Measurements from ENCODE around the gene DENND4C. TPM values are rescaled to one million over a fixed set of nuclear protein-coding genes. Genes with fewer than 3 reads are reported as not detected.

DENND4C gene
- total RNA-seq, 1 experiment from 2014 or later, result 40.1 TPM

DNA sequence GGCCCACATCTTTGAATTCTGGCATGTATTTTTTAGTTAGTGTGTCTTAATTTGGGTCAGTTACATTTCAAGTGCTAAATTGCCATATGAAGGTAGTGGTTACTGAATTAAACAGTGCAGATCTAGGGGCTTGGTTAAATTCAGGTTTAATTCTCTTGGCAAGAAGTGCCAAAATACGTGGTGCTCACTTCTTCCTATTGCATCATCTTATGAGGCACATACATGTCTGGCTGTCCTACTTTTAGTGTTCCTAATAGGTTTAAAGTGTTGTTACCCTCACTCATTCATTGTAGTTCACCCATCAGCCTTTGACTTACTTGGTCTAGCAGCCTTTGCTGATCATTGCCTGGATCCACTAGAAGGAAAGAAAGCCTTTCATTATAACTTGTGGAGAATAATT, 90.0 kb downstream of the DENND4C start:
- TF ChIP-seq, protein P1, sequence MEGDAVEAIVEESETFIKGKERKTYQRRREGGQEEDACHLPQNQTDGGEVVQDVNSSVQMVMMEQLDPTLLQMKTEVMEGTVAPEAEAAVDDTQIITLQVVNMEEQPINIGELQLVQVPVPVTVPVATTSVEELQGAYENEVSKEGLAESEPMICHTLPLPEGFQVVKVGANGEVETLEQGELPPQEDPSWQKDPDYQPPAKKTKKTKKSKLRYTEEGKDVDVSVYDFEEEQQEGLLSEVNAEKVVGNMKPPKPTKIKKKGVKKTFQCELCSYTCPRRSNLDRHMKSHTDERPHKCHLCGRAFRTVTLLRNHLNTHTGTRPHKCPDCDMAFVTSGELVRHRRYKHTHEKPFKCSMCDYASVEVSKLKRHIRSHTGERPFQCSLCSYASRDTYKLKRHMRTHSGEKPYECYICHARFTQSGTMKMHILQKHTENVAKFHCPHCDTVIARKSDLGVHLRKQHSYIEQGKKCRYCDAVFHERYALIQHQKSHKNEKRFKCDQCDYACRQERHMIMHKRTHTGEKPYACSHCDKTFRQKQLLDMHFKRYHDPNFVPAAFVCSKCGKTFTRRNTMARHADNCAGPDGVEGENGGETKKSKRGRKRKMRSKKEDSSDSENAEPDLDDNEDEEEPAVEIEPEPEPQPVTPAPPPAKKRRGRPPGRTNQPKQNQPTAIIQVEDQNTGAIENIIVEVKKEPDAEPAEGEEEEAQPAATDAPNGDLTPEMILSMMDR (IDR thresholded peaks at IDR 0.05; ENCODE audit: insufficient read depth in 1 of 2, low read depth in 1 of 2, low read length in 1 of 2, severe bottlenecking in 1 of 2, unreplicated experiment in 1 of 2), result no peak
- H3K4me1 Mint-ChIP-seq (ENCODE audit: low read depth, unreplicated experiment), result no peaks in the 10 kb centered on the region
- H3K27ac Mint-ChIP-seq (ENCODE audit: unreplicated experiment), result no peak overlapping the region
- peaks cover 56% of the 10 kb centered on the region for H3K36me3 Mint-ChIP-seq (ENCODE audit: insufficient read depth, unreplicated experiment)
- ChIA-PET CTCF (no interaction called here), POLR2A (no interaction called here)
- H3K27me3 ChIP-seq (replicated peaks; ENCODE audit: control insufficient read depth, insufficient read depth, low read length), result no peaks in the 10 kb centered on the region
- DNase-seq, result no peak
- H3K4me3 Mint-ChIP-seq (ENCODE audit: unreplicated experiment), result no peak overlapping the region
- intact Hi-C loops (cut with micrococcal nuclease; ENCODE audit: unreplicated experiment), result no loop called here
- no peaks in the 10 kb centered on the region for H3K9me3 ChIP-seq
- H3K9me3 Mint-ChIP-seq (ENCODE audit: unreplicated experiment), result no peaks in the 10 kb centered on the region
- no peaks in the 10 kb centered on the region for H3K4me1 ChIP-seq
- BruUV-seq (replicated peaks), result no TSS peak
- H3K27me3 Mint-ChIP-seq (ENCODE audit: insufficient read depth, unreplicated experiment), result no peaks in the 10 kb centered on the region
- no peaks in the 10 kb centered on the region for H3K36me3 ChIP-seq (ENCODE audit: control insufficient read depth, insufficient read depth, low read length)
- H3K4me3 ChIP-seq (ENCODE audit: low read depth, low read length), result no peak overlapping the region

DNA sequence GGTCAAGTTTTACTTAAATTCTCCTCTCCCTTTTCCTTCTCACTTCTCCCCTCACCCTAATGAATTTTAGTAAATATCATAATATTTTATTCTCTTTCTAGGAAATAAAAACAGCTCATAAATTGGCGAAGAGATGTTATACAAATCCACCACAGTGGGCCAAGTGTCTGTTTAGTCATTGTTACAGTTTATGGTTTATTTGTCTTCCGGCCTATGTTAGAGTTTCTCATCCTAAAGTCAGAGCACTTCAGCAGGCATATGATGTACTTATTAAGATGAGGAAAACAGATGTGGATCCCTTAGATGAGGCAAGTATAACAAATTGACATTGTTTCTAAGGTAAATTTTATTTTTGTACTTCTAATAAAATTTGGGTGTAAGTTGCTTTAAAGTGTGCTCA, 101.4 kb downstream of the DENND4C start:
- CTCF ChIA-PET, result no interaction called here
- BruUV-seq (replicated peaks), result no TSS peak
- H3K4me1 ChIP-seq, result peaks cover 3% of the 10 kb centered on the region; the same call in 1 of the 2 replicates
- H3K27me3 Mint-ChIP-seq (ENCODE audit: insufficient read depth, unreplicated experiment), result no peaks in the 10 kb centered on the region
- intact Hi-C loops (cut with micrococcal nuclease; ENCODE audit: unreplicated experiment), result no loop called here
- H3K27ac Mint-ChIP-seq (ENCODE audit: unreplicated experiment), result no peak overlapping the region
- no peak overlapping the region for H3K4me3 Mint-ChIP-seq (ENCODE audit: unreplicated experiment)
- TF ChIP-seq, protein P1 (IDR thresholded peaks at IDR 0.05; ENCODE audit: insufficient read depth in 1 of 2, low read depth in 1 of 2, low read length in 1 of 2, severe bottlenecking in 1 of 2, unreplicated experiment in 1 of 2), result no peak
- H3K27me3 ChIP-seq (replicated peaks; ENCODE audit: control insufficient read depth, insufficient read depth, low read length), result no peaks in the 10 kb centered on the region
- DNase-seq, result no peak
- POLR2A ChIA-PET, result no interaction called here
- no peaks in the 10 kb centered on the region for H3K4me1 Mint-ChIP-seq (ENCODE audit: low read depth, unreplicated experiment)
- H3K9me3 ChIP-seq, result no peaks in the 10 kb centered on the region
- H3K36me3 ChIP-seq (ENCODE audit: control insufficient read depth, insufficient read depth, low read length), result no peaks in the 10 kb centered on the region
- H3K4me3 ChIP-seq (ENCODE audit: low read depth, low read length), result no peak overlapping the region
- H3K9me3 Mint-ChIP-seq (ENCODE audit: unreplicated experiment), result no peaks in the 10 kb centered on the region
- H3K36me3 Mint-ChIP-seq (ENCODE audit: insufficient read depth, unreplicated experiment), result peaks cover 46% of the 10 kb centered on the region

DNA sequence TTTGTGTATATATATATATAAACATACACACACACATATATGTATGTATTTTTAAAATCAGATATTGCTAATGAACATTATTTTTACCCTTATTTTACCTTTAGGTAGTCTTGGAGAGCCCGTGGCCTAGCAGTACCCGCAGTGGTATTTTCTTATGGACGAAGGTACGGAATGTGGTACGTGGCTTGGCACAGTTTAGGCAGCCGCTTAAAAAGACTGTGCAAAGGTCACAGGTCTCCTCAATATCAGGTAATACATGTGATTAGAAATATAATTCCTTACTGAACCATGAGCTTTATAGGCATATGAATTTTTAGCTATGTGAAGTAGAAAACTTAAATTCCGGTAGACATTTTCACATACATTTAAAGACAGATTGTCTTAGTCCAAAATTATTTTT, 105.7 kb downstream of the DENND4C start:
- DNase-seq, result no peak
- intact Hi-C loops (cut with micrococcal nuclease; ENCODE audit: unreplicated experiment), result no loop called here
- no peaks in the 10 kb centered on the region for H3K9me3 Mint-ChIP-seq (ENCODE audit: unreplicated experiment)
- no peaks in the 10 kb centered on the region for H3K36me3 ChIP-seq (ENCODE audit: control insufficient read depth, insufficient read depth, low read length)
- ChIA-PET POLR2A (no interaction called here), CTCF (no interaction called here)
- H3K27me3 ChIP-seq (replicated peaks; ENCODE audit: control insufficient read depth, insufficient read depth, low read length), result no peaks in the 10 kb centered on the region
- H3K36me3 Mint-ChIP-seq (ENCODE audit: insufficient read depth, unreplicated experiment), result peaks cover 59% of the 10 kb centered on the region
- H3K4me3 ChIP-seq (ENCODE audit: low read depth, low read length), result no peak overlapping the region
- peaks cover 3% of the 10 kb centered on the region; the same call in 1 of the 2 replicates for H3K4me1 ChIP-seq
- H3K9me3 ChIP-seq, result no peaks in the 10 kb centered on the region
- no peaks in the 10 kb centered on the region for H3K27me3 Mint-ChIP-seq (ENCODE audit: insufficient read depth, unreplicated experiment)
- H3K27ac Mint-ChIP-seq (ENCODE audit: unreplicated experiment), result no peak overlapping the region
- no TSS peak for BruUV-seq (replicated peaks)
- TF ChIP-seq, protein P1 (IDR thresholded peaks at IDR 0.05; ENCODE audit: insufficient read depth in 1 of 2, low read depth in 1 of 2, low read length in 1 of 2, severe bottlenecking in 1 of 2, unreplicated experiment in 1 of 2), result no peak
- H3K4me1 Mint-ChIP-seq (ENCODE audit: low read depth, unreplicated experiment), result no peaks in the 10 kb centered on the region
- no peak overlapping the region for H3K4me3 Mint-ChIP-seq (ENCODE audit: unreplicated experiment)

Measured in Caco-2 (cell line).